ENCODE measurements around the gene UXS1. TPM values are rescaled to one million over a fixed set of nuclear protein-coding genes. Genes with fewer than 3 reads are reported as not detected.

UXS1 gene
- polyA plus RNA-seq, 1 donor, result 43.0 TPM

GRCh38 chr2:106063181-106063580, 130.9 kb downstream of the UXS1 start:
- H3K27ac ChIP-seq (ENCODE audit: low read length), result no peak overlapping the region
- no peaks in the 10 kb centered on the region for H3K9me3 ChIP-seq (ENCODE audit: control insufficient read depth, low read depth, low read length)
- peaks cover 6% of the 10 kb centered on the region for H3K4me1 ChIP-seq (ENCODE audit: control insufficient read depth, insufficient read depth, low read length)
- no peak for DNase-seq
- peaks cover 31% of the 10 kb centered on the region for H3K27me3 ChIP-seq (ENCODE audit: control insufficient read depth, insufficient read depth, low read length)
- H3K4me3 ChIP-seq (ENCODE audit: low read length), result no peak overlapping the region
- no CpG with 5 or more reads among the region's 5 CpGs for WGBS (ENCODE audit: insufficient coverage, low lambda C conversion rate)
- H3K36me3 ChIP-seq (ENCODE audit: control insufficient read depth, insufficient read depth, low read length), result no peaks in the 10 kb centered on the region

GRCh38 chr2:106062627-106063026, 131.5 kb downstream of the UXS1 start:
- peaks cover 6% of the 10 kb centered on the region for H3K4me1 ChIP-seq (ENCODE audit: control insufficient read depth, insufficient read depth, low read length)
- no peaks in the 10 kb centered on the region for H3K9me3 ChIP-seq (ENCODE audit: control insufficient read depth, low read depth, low read length)
- no peaks in the 10 kb centered on the region for H3K36me3 ChIP-seq (ENCODE audit: control insufficient read depth, insufficient read depth, low read length)
- no CpG with 5 or more reads among the region's 5 CpGs for WGBS (ENCODE audit: insufficient coverage, low lambda C conversion rate)
- DNase-seq, result no peak
- H3K27me3 ChIP-seq (ENCODE audit: control insufficient read depth, insufficient read depth, low read length), result peaks cover 27% of the 10 kb centered on the region
- no peak overlapping the region for H3K27ac ChIP-seq (ENCODE audit: low read length)
- no peak overlapping the region for H3K4me3 ChIP-seq (ENCODE audit: low read length)

- Histone ChIP-seq H3K27ac (ENCODE audit: low read length) (no peak overlapping the region), H3K4me3 (ENCODE audit: low read length) (no peak overlapping the region), H3K4me1 (ENCODE audit: control insufficient read depth, insufficient read depth, low read length) (peaks cover 6% of the 10 kb centered on the region), H3K27me3 (ENCODE audit: control insufficient read depth, insufficient read depth, low read length) (peaks cover 22% of the 10 kb centered on the region), H3K36me3 (ENCODE audit: control insufficient read depth, insufficient read depth, low read length) (no peaks in the 10 kb centered on the region), H3K9me3 (ENCODE audit: control insufficient read depth, low read depth, low read length) (no peaks in the 10 kb centered on the region)
- no peak for DNase-seq
- WGBS (ENCODE audit: insufficient coverage, low lambda C conversion rate), result 100% methylated on average over 1 of the region's 9 CpGs
Measured at GRCh38 chr2:106061611-106062349, 132.3 kb downstream of the UXS1 start.

GRCh38 chr2:106059416-106060065, 134.6 kb downstream of the UXS1 start:
- no peak overlapping the region for H3K4me3 ChIP-seq (ENCODE audit: low read length)
- no peaks in the 10 kb centered on the region for H3K4me1 ChIP-seq (ENCODE audit: control insufficient read depth, insufficient read depth, low read length)
- H3K27ac ChIP-seq (ENCODE audit: low read length), result no peak overlapping the region
- no peaks in the 10 kb centered on the region for H3K9me3 ChIP-seq (ENCODE audit: control insufficient read depth, low read depth, low read length)
- WGBS (ENCODE audit: insufficient coverage, low lambda C conversion rate), result no CpG with 5 or more reads among the region's 6 CpGs
- peaks cover 5% of the 10 kb centered on the region for H3K27me3 ChIP-seq (ENCODE audit: control insufficient read depth, insufficient read depth, low read length)
- no peaks in the 10 kb centered on the region for H3K36me3 ChIP-seq (ENCODE audit: control insufficient read depth, insufficient read depth, low read length)
- DNase-seq, result no peak

- DNase-seq, result no peak
- Histone ChIP-seq H3K4me1 (ENCODE audit: control insufficient read depth, insufficient read depth, low read length) (no peaks in the 10 kb centered on the region), H3K27ac (ENCODE audit: low read length) (no peak overlapping the region), H3K27me3 (ENCODE audit: control insufficient read depth, insufficient read depth, low read length) (peaks cover 3% of the 10 kb centered on the region), H3K9me3 (ENCODE audit: control insufficient read depth, low read depth, low read length) (no peaks in the 10 kb centered on the region), H3K4me3 (ENCODE audit: low read length) (no peak overlapping the region), H3K36me3 (ENCODE audit: control insufficient read depth, insufficient read depth, low read length) (no peaks in the 10 kb centered on the region)
- 100% methylated on average over 1 of the region's 4 CpGs for WGBS (ENCODE audit: insufficient coverage, low lambda C conversion rate)
Measured at GRCh38 chr2:106058469-106059137, 135.5 kb downstream of the UXS1 start.

- no peak for DNase-seq
- no peaks in the 10 kb centered on the region for H3K4me1 ChIP-seq (ENCODE audit: control insufficient read depth, insufficient read depth, low read length)
- H3K27me3 ChIP-seq (ENCODE audit: control insufficient read depth, insufficient read depth, low read length), result peaks cover 3% of the 10 kb centered on the region
- H3K4me3 ChIP-seq (ENCODE audit: low read length), result no peak overlapping the region
- H3K36me3 ChIP-seq (ENCODE audit: control insufficient read depth, insufficient read depth, low read length), result no peaks in the 10 kb centered on the region
- no CpG with 5 or more reads among the region's 4 CpGs for WGBS (ENCODE audit: insufficient coverage, low lambda C conversion rate)
- no peaks in the 10 kb centered on the region for H3K9me3 ChIP-seq (ENCODE audit: control insufficient read depth, low read depth, low read length)
- no peak overlapping the region for H3K27ac ChIP-seq (ENCODE audit: low read length)
Measured at GRCh38 chr2:106057206-106057605, 136.9 kb downstream of the UXS1 start.

- 100% methylated on average over 1 of the region's 12 CpGs for WGBS (ENCODE audit: insufficient coverage, low lambda C conversion rate)
- no peak for DNase-seq
- no peak overlapping the region for H3K27ac ChIP-seq (ENCODE audit: low read length)
Measured at GRCh38 chr2:106054880-106055655, 139.0 kb downstream of the UXS1 start.

GRCh38 chr2:106054321-106054720, 139.8 kb downstream of the UXS1 start:
- no peak overlapping the region for H3K27ac ChIP-seq (ENCODE audit: low read length)
- no peaks in the 10 kb centered on the region for H3K4me1 ChIP-seq (ENCODE audit: control insufficient read depth, insufficient read depth, low read length)
- no peaks in the 10 kb centered on the region for H3K9me3 ChIP-seq (ENCODE audit: control insufficient read depth, low read depth, low read length)
- H3K27me3 ChIP-seq (ENCODE audit: control insufficient read depth, insufficient read depth, low read length), result peaks cover 3% of the 10 kb centered on the region
- no peak for DNase-seq
- 100% methylated on average over 1 of the region's 9 CpGs for WGBS (ENCODE audit: insufficient coverage, low lambda C conversion rate)
- H3K4me3 ChIP-seq (ENCODE audit: low read length), result no peak overlapping the region
- H3K36me3 ChIP-seq (ENCODE audit: control insufficient read depth, insufficient read depth, low read length), result no peaks in the 10 kb centered on the region

More at GRCh38 chr2:106054880-106055655, 139.0 kb downstream of the UXS1 start:
- H3K4me1 ChIP-seq (ENCODE audit: control insufficient read depth, insufficient read depth, low read length), result no peaks in the 10 kb centered on the region
- H3K27me3 ChIP-seq (ENCODE audit: control insufficient read depth, insufficient read depth, low read length), result peaks cover 3% of the 10 kb centered on the region
- no peaks in the 10 kb centered on the region for H3K9me3 ChIP-seq (ENCODE audit: control insufficient read depth, low read depth, low read length)
- no peaks in the 10 kb centered on the region for H3K36me3 ChIP-seq (ENCODE audit: control insufficient read depth, insufficient read depth, low read length)
- no peak overlapping the region for H3K4me3 ChIP-seq (ENCODE audit: low read length)

GRCh38 chr2:106053581-106053980, 140.5 kb downstream of the UXS1 start:
- no peaks in the 10 kb centered on the region for H3K36me3 ChIP-seq (ENCODE audit: control insufficient read depth, insufficient read depth, low read length)
- no peaks in the 10 kb centered on the region for H3K9me3 ChIP-seq (ENCODE audit: control insufficient read depth, low read depth, low read length)
- peaks cover 3% of the 10 kb centered on the region for H3K27me3 ChIP-seq (ENCODE audit: control insufficient read depth, insufficient read depth, low read length)
- DNase-seq, result no peak
- 100% methylated on average over 1 of the region's 6 CpGs for WGBS (ENCODE audit: insufficient coverage, low lambda C conversion rate)
- H3K27ac ChIP-seq (ENCODE audit: low read length), result no peak overlapping the region
- no peak overlapping the region for H3K4me3 ChIP-seq (ENCODE audit: low read length)
- no peaks in the 10 kb centered on the region for H3K4me1 ChIP-seq (ENCODE audit: control insufficient read depth, insufficient read depth, low read length)

GRCh38 chr2:106053116-106053515, 141.0 kb downstream of the UXS1 start:
- H3K27ac ChIP-seq (ENCODE audit: low read length), result no peak overlapping the region
- DNase-seq, result no peak
- H3K27me3 ChIP-seq (ENCODE audit: control insufficient read depth, insufficient read depth, low read length), result peaks cover 3% of the 10 kb centered on the region
- WGBS (ENCODE audit: insufficient coverage, low lambda C conversion rate), result no CpG with 5 or more reads among the region's 2 CpGs
- no peak overlapping the region for H3K4me3 ChIP-seq (ENCODE audit: low read length)
- H3K9me3 ChIP-seq (ENCODE audit: control insufficient read depth, low read depth, low read length), result no peaks in the 10 kb centered on the region
- H3K36me3 ChIP-seq (ENCODE audit: control insufficient read depth, insufficient read depth, low read length), result no peaks in the 10 kb centered on the region
- no peaks in the 10 kb centered on the region for H3K4me1 ChIP-seq (ENCODE audit: control insufficient read depth, insufficient read depth, low read length)
